ENCODE measurements around the gene AFP. TPM values are rescaled to one million over a fixed set of nuclear protein-coding genes. Genes with fewer than 3 reads are reported as not detected.

AFP gene
- total and polyA plus RNA-seq, 2 of the 13 experiments (the other 11 are each of a cell fraction or from before 2014, with no cell fraction given) = 9,434 to 13,105 TPM

DNA sequence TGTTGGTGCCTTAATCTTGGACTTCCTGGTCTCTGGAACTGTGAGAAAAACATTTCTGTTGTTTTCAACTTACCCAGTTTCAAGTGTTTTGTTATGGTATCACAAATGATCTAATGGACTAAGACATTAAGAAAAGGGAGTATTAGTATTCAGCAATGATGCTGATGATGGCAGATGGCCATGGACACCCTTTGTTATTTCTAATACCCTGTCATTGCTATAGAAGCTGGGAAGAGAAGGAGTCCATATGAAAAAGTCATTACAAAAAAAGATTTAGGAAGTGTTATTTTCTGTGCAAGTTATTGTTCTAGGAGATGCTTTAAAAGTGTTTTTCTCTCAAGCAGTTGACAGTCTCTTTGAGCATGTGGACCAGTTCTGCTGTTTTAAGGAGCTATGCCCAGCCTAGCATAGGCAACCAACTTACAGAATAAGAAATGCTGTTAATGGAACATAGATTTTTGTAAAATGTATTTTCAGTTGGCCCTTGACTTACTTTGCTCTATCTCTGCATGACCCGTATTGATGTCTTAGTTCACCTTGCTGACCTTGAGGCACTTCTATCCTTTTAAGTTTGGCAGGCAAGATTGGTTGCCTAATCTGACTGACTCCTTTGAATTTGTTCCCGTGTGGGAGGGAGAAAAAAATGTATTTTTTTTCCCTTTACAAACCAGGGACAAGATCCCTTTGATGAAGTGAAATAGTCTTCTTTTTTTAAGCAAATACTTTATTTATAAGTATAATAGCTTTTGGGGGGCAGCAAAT is 6.0 kb upstream of the AFP start (continued):
- TF ChIP-seq HMGXB3 (CRISPR knock-in tag; IDR thresholded peaks at IDR 0.05; ENCODE audit: borderline replicate concordance) (0 out of 2 replicates have a peak, but pooled peaks have one; percentile 50), ZNF484 (CRISPR knock-in tag; IDR thresholded peaks at IDR 0.05; ENCODE audit: borderline replicate concordance, low read depth) (no peak), ISL2 (CRISPR knock-in tag; IDR thresholded peaks at IDR 0.05) (peak; percentile 98), FOXA1 (IDR thresholded peaks at IDR 0.05) (no peak), FOXA1 (CRISPR knock-in tag; IDR thresholded peaks at IDR 0.05) (0 out of 2 replicates have a peak, but pooled peaks have one; percentile 33), ZNF614 (CRISPR knock-in tag; IDR thresholded peaks at IDR 0.05; ENCODE audit: borderline replicate concordance) (no peak), MED8 (CRISPR knock-in tag; IDR thresholded peaks at IDR 0.05; ENCODE audit: insufficient replicate concordance) (peak; percentile 94), ZNF672 (CRISPR knock-in tag; IDR thresholded peaks at IDR 0.05) (no peak), ZFP36 (IDR thresholded peaks at IDR 0.05; ENCODE audit: borderline replicate concordance, low read depth, low read length, partially characterized antibody) (no peak), ZNF362 (CRISPR knock-in tag; IDR thresholded peaks at IDR 0.05; ENCODE audit: borderline replicate concordance) (peak; percentile 92), ZNF296 (CRISPR knock-in tag; conservative IDR thresholded peaks at IDR 0.05) (no peak), ZBTB7A (CRISPR knock-in tag; IDR thresholded peaks at IDR 0.05) (no peak), PAXIP1 (CRISPR knock-in tag; conservative IDR thresholded peaks at IDR 0.05) (peak; percentile 90), ZNF747 (CRISPR knock-in tag; IDR thresholded peaks at IDR 0.05; ENCODE audit: borderline replicate concordance) (no peak), ZNF556 (CRISPR knock-in tag; IDR thresholded peaks at IDR 0.05; ENCODE audit: borderline replicate concordance) (no peak), PRPF4 (IDR thresholded peaks at IDR 0.05; ENCODE audit: low read depth, low read length, poor library complexity, severe bottlenecking) (no peak), ZNF274 (CRISPR knock-in tag; IDR thresholded peaks at IDR 0.05) (no peak), ZNF326 (CRISPR knock-in tag; IDR thresholded peaks at IDR 0.05; ENCODE audit: borderline replicate concordance) (no peak), FOXK2 (IDR thresholded peaks at IDR 0.05) (no peak), ONECUT2 (CRISPR knock-in tag; IDR thresholded peaks at IDR 0.05) (peak; percentile 69; the same call in 1 of the 2 replicates), NCOA2 (CRISPR knock-in tag; IDR thresholded peaks at IDR 0.05) (peak; percentile 95), NR2F6 (IDR thresholded peaks at IDR 0.05) (peak; percentile 96), NR2F6 (CRISPR knock-in tag; IDR thresholded peaks at IDR 0.05) (peak; percentile 90)
